ENCODE results near the gene RNASE9. TPM values are rescaled to one million over a fixed set of nuclear protein-coding genes. Genes with fewer than 3 reads are reported as not detected.

Gene RNASE9
- total and polyA plus RNA-seq, 2 of the 4 experiments (the other 2 are of a cell fraction) = not detected

GRCh38 chr14:20530771-20531571 is 29.9 kb downstream of the RNASE9 start:
- no peaks in the 10 kb centered on the region for H3K9me3 ChIP-seq (ENCODE audit: control insufficient read depth, insufficient read depth, low read length)
- no peak overlapping the region for H3K14ac ChIP-seq (replicated peaks; ENCODE audit: low read depth, low read length)
- H3K9ac ChIP-seq (ENCODE audit: low read depth, low read length) = no peak overlapping the region
- ChIA-PET CTCF (interaction anchor here (0.7 to 1.5 kb wide), 2 partner anchors 18 to 342 kb away, joined by 3 to 4 read pairs; no protein-coding TSS in a partner anchor), POLR2A (ENCODE audit: unreplicated experiment) (no interaction called here)
- H3K4me2 ChIP-seq (ENCODE audit: low read depth, low read length) = 0 out of 2 replicates have a peak overlapping the region, but pooled peaks have one; percentile 58
- H2BK5ac ChIP-seq (ENCODE audit: low read depth, low read length, poor library complexity, severe bottlenecking) = no peak overlapping the region
- no TSS peak for BruUV-seq (replicated peaks)
- no peaks in the 10 kb centered on the region for H3K36me3 ChIP-seq (ENCODE audit: control insufficient read depth, insufficient read depth, low read length)
- no peak overlapping the region for H2BK120ac ChIP-seq (ENCODE audit: low read depth, low read length)
- TF ChIP-seq RAD21 (IDR thresholded peaks at IDR 0.05; ENCODE audit: low read length) = peak; percentile 52
- TF ChIP-seq CHD1 (IDR thresholded peaks at IDR 0.05; ENCODE audit: low read depth, low read length) = no peak
- TF ChIP-seq MAFK (IDR thresholded peaks at IDR 0.05; ENCODE audit: low read depth, low read length) = no peak
- TF ChIP-seq FOS (IDR thresholded peaks at IDR 0.05; ENCODE audit: low read depth, low read length) = no peak
- no peak for TF ChIP-seq BHLHE40 (IDR thresholded peaks at IDR 0.05; ENCODE audit: low read depth, low read length)
- TF ChIP-seq MXI1 (IDR thresholded peaks at IDR 0.05; ENCODE audit: borderline replicate concordance, low read depth, low read length) = no peak
- no peak for TF ChIP-seq RFX5 (IDR thresholded peaks at IDR 0.05; ENCODE audit: low read depth, low read length)
- peak; percentile 62 for TF ChIP-seq SMC3 (IDR thresholded peaks at IDR 0.05; ENCODE audit: low read depth, low read length)
- no peak for TF ChIP-seq NFE2L2 (IDR thresholded peaks at IDR 0.05; ENCODE audit: low read depth, low read length)
- TF ChIP-seq RCOR1 (IDR thresholded peaks at IDR 0.05; ENCODE audit: insufficient replicate concordance, low read length) = no peak
- TF ChIP-seq ELK1 (IDR thresholded peaks at IDR 0.05; ENCODE audit: borderline replicate concordance, low read depth, low read length) = no peak
- TF ChIP-seq MAZ (IDR thresholded peaks at IDR 0.05; ENCODE audit: borderline replicate concordance, low read depth, low read length) = no peak
- TF ChIP-seq CTCF (conservative IDR thresholded peaks at IDR 0.05; ENCODE audit: low read depth, low read length) = peak; percentile 70
- H4K8ac ChIP-seq (ENCODE audit: low read depth in 2 of 2, low read length in 2 of 2) = no peak overlapping the region
- no peak overlapping the region for H3K18ac ChIP-seq (ENCODE audit: low read depth, low read length)
- in situ Hi-C loops (cut with MboI; ENCODE audit: low sequenced_read_pairs) (no loop called here), dilution Hi-C loops (cut with HindIII; ENCODE audit: low sequenced_read_pairs, unreplicated experiment) (loop anchor here (25.0 kb wide), 1 partner anchor 131 kb away; no protein-coding TSS in a partner anchor), intact Hi-C loops (cut with micrococcal nuclease) (loop anchor here (2.0 to 5.0 kb wide), 2 partner anchors 64 to 78 kb away; partner anchors contain the start of gene PNP)
- no peak overlapping the region for H3K4ac ChIP-seq (ENCODE audit: low read depth, low read length)
- H4K20me1 ChIP-seq (ENCODE audit: insufficient read depth, low read length) = no peaks in the 10 kb centered on the region
- no peak overlapping the region for H3K23ac ChIP-seq (ENCODE audit: low read depth, low read length)
- no CpG with 5 or more reads among the region's 8 CpGs for WGBS, 2 experiments (ENCODE audit: extremely low coverage in 2 of 2, insufficient read length in 1 of 2)
- H3K27ac ChIP-seq (ENCODE audit: insufficient read depth, low read length) = no peak overlapping the region
- DNase-seq (peak; percentile 69), ATAC-seq (ENCODE audit: low read depth) (peak; percentile 84)
- H4K5ac ChIP-seq (ENCODE audit: low read depth, low read length) = no peak overlapping the region
- no peaks in the 10 kb centered on the region for H3K9me1 ChIP-seq (ENCODE audit: insufficient read depth, low read length)
- H3K27me3 ChIP-seq (ENCODE audit: control insufficient read depth, insufficient read depth, low read length) = peaks cover 1% of the 10 kb centered on the region
- H2AK9ac ChIP-seq (replicated peaks; ENCODE audit: low read depth, low read length, poor library complexity) = no peak overlapping the region
- no peaks in the 10 kb centered on the region for H3K4me1 ChIP-seq (ENCODE audit: control insufficient read depth, insufficient read depth, low read length)
- no peak overlapping the region for H3K56ac ChIP-seq (ENCODE audit: extremely low read depth, insufficient read depth, low read length)
- no peak overlapping the region for H2AFZ ChIP-seq (replicated peaks; ENCODE audit: low read length, poor library complexity)
- no peaks in the 10 kb centered on the region for H3K79me1 ChIP-seq (ENCODE audit: low read depth in 1 of 2, low read length in 2 of 2)
- H2BK15ac ChIP-seq (ENCODE audit: low read depth, low read length) = no peak overlapping the region
- no peak overlapping the region for H2BK20ac ChIP-seq (ENCODE audit: low read depth, low read length)
- H2AK5ac ChIP-seq (ENCODE audit: low read depth, low read length) = no peak overlapping the region
- no peak overlapping the region for H3K4me3 ChIP-seq (ENCODE audit: insufficient read depth, low read depth, low read length)
- no peak overlapping the region for H4K91ac ChIP-seq (ENCODE audit: insufficient read depth, low read depth, low read length)
